GM18867 (cell line): Measurements from ENCODE around the gene ALOX12.

Experiments used
- ATAC-seq: cut with Tn5 transposase; IDR thresholded peaks from one replicate; pipeline ENCODE4 v1.9.1; 2021; ENCODE audit warnings: mild to moderate bottlenecking, moderate library complexity; ENCODE audit not compliant: unreplicated experiment

Gene ALOX12

GRCh38 chr17:7021993-7022778 lies 26.3 kb downstream of the ALOX12 start:
- ATAC-seq, result peak; percentile 75

GRCh38 chr17:7022781-7023571 lies 27.1 kb downstream of the ALOX12 start, which contains the start of gene BCL6B:
BCL6B (plus strand) TSS chr17:7023050; CDS start chr17:7023672, 622 bp downstream.
- no peak for ATAC-seq

GRCh38 chr17:7023576-7024401 lies 27.9 kb downstream of the ALOX12 start:
- no peak for ATAC-seq

- ATAC-seq, result no peak
Measured at GRCh38 chr17:7024402-7024785, 28.5 kb downstream of the ALOX12 start.

- no peak for ATAC-seq
Measured at GRCh38 chr17:7025245-7025644, 29.4 kb downstream of the ALOX12 start.

GRCh38 chr17:7026471-7027115 lies 30.7 kb downstream of the ALOX12 start:
- ATAC-seq, result no peak

GRCh38 chr17:7027335-7027734 lies 31.5 kb downstream of the ALOX12 start:
- no peak for ATAC-seq

- no peak for ATAC-seq
Measured at GRCh38 chr17:7029096-7029495, 33.2 kb downstream of the ALOX12 start.

- no peak for ATAC-seq
Measured at GRCh38 chr17:7029659-7030058, 33.8 kb downstream of the ALOX12 start.

GRCh38 chr17:7034955-7035590 lies 39.2 kb downstream of the ALOX12 start:
- ATAC-seq, result peak; percentile 17

GRCh38 chr17:7035591-7036368 lies 39.9 kb downstream of the ALOX12 start, which contains the start of gene SLC16A13:
SLC16A13 (plus strand) TSS chr17:7036015; CDS start chr17:7036383, 368 bp downstream.
- peak; percentile 90 for ATAC-seq

GRCh38 chr17:7038025-7038862 lies 42.4 kb downstream of the ALOX12 start:
- ATAC-seq, result no peak

- no peak for ATAC-seq
Measured at GRCh38 chr17:7039832-7040231, 44.0 kb downstream of the ALOX12 start.

GRCh38 chr17:7041607-7042500 lies 46.0 kb downstream of the ALOX12 start:
- ATAC-seq, result no peak

GRCh38 chr17:7042501-7043181 lies 46.8 kb downstream of the ALOX12 start:
- ATAC-seq, result no peak

GRCh38 chr17:7043182-7043496 lies 47.3 kb downstream of the ALOX12 start:
- ATAC-seq, result no peak
